Prostate gland (tissue), 2 donors: Measurements from ENCODE around the gene IL22RA1.

ENCODE experiments used
- CTCF ChIP-seq, 4 experiments: fragments of 200-600 bp in 2 of 4; fragments of 450-650 bp in 2 of 4; sonication (generic) in 2 of 4; IDR thresholded peaks; 1 replicate in 3 of 4; 2 replicates in 1 of 4; pipeline ENCODE4 v1.5.1; 2016 to 2019; ENCODE audit warnings: antibody characterized with exemption in 4 of 4, mild to moderate bottlenecking in 2 of 4, moderate library complexity in 2 of 4
- POLR2AphosphoS5 ChIP-seq: sonication (generic); formaldehyde crosslinking; IDR thresholded peaks from one replicate; pipeline ENCODE4 v1.6.1; 2017; ENCODE audit warnings: antibody characterized with exemption

GRCh38 chr1:24080131-24080530 lies 62.8 kb downstream of the IL22RA1 start:
- no peak for TF ChIP-seq CTCF (IDR thresholded peaks at IDR 0.05)
- no peak for TF ChIP-seq POLR2AphosphoS5
